A673 (cell line): ENCODE results near the gene CPA1. TPM values are rescaled to one million over a fixed set of nuclear protein-coding genes. Genes with fewer than 3 reads are reported as not detected.

Experiments used
- BruUV-seq: library from RNA; stranded (reverse); fragments of 400-500 nt; replicated peaks from 2 replicates; lab custom pipeline; 2021; lab: Mats Ljungman, UMichigan
- CTCF ChIA-PET: fragments of 300-600 bp; sonication (Branson Sonifier 250); formaldehyde crosslinking; loops from one replicate; lab custom pipeline; 2022; ENCODE audit warnings: antibody characterized with exemption; lab: Charles Lee
- POLR2A ChIA-PET: fragments of 300-600 bp; sonication (Branson Sonifier 250); formaldehyde crosslinking; loops from one replicate; lab custom pipeline; 2022; ENCODE audit warnings: antibody characterized with exemption; ENCODE audit not compliant: low non-redundant PET; lab: Charles Lee
- DNase-seq: peaks from one replicate; pipeline ENCODE4 v3.0.0-alpha.2; 2015; ENCODE audit warnings: low spot score
- H3K27ac ChIP-seq: fragments of 200-600 bp; sonication (generic); 2 replicates; pipeline ENCODE4 v1.5.1; 2016; ENCODE audit warnings: mixed run types, low read depth, mild to moderate bottlenecking, mixed read lengths, antibody characterized with exemption, low read length; ENCODE audit not compliant: poor library complexity, severe bottlenecking
- H3K27me3 ChIP-seq: fragments of 200-600 bp; sonication (generic); replicated peaks from 2 replicates; pipeline ENCODE4 v1.6.1; 2017; ENCODE audit warnings: mixed run types, low read depth, mild to moderate bottlenecking, mixed read lengths, antibody characterized with exemption, low read length; ENCODE audit not compliant: insufficient read depth, poor library complexity
- H3K36me3 ChIP-seq: fragments of 200-600 bp; sonication (generic); 2 replicates; pipeline ENCODE4 v1.6.1; 2016; ENCODE audit warnings: mixed run types, mild to moderate bottlenecking, mixed read lengths, antibody characterized with exemption, low read length; ENCODE audit not compliant: insufficient read depth, poor library complexity, severe bottlenecking
- H3K4me1 ChIP-seq: fragments of 200-600 bp; sonication (generic); 2 replicates; pipeline ENCODE4 v1.6.1; 2017; ENCODE audit warnings: mixed run types, mild to moderate bottlenecking, mixed read lengths, antibody characterized with exemption, low read length; ENCODE audit not compliant: insufficient read depth, poor library complexity, severe bottlenecking
- H3K4me3 ChIP-seq: fragments of 200-600 bp; sonication (generic); 2 replicates; pipeline ENCODE4 v1.5.1; 2016; ENCODE audit warnings: low read depth, mixed run types, mild to moderate bottlenecking, mixed read lengths, low read length; ENCODE audit not compliant: poor library complexity, severe bottlenecking
- H3K9me3 ChIP-seq: fragments of 200-600 bp; sonication (generic); 2 replicates; pipeline ENCODE4 v1.6.1; 2016; ENCODE audit warnings: mixed run types, low read depth, mild to moderate bottlenecking, mixed read lengths, antibody characterized with exemption, low read length; ENCODE audit not compliant: poor library complexity, severe bottlenecking
- EZH2 ChIP-seq: fragments of 200-600 bp; sonication (generic); IDR thresholded peaks from 2 replicates; pipeline ENCODE4 v1.6.1; 2017; ENCODE audit warnings: borderline replicate concordance, low read depth, mild to moderate bottlenecking, mixed read lengths, antibody characterized with exemption, low read length; ENCODE audit not compliant: poor library complexity, severe bottlenecking
- intact Hi-C: fragments of 100-400 bp; cut with micrococcal nuclease; formaldehyde crosslinking; loops from one replicate; pipeline ENCODE4 v1.10.0; 2022; ENCODE audit not compliant: unreplicated experiment
- total RNA-seq: library from RNA; stranded (reverse); gene quantifications from 2 replicates; pipeline ENCODE4 v1.2.3, GENCODE V29; 2021
- TF ChIP-seq, protein P1 (sequence below): fragments of 300-800, 200-600 bp; sonication (generic); conservative IDR thresholded peaks from 2 replicates; pipeline ENCODE4 v1.5.1; 2017; ENCODE audit warnings: low read depth, mild to moderate bottlenecking, antibody characterized with exemption, low read length, moderate library complexity, mixed read lengths

CPA1 gene
- total RNA-seq, 1 experiment from 2014 or later: not detected

DNA sequence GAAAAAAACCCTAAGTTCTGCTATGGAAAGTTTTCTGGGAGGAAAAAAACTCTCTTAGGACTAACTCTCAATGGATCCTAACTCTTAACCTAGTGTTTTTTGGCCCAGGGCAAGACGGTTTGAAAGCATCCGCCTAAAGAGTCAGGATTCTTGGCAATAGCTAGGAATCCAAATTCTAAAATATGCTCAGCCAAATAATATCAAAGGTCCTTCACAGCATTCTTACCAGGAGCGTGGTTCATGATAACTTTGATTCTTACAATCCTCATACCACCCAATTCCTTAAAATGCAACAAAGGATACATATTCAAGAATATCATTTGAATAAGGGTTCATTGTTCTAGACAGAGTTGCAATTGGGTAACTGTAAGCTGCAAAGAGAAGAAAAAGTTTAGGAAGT lies 21.3 kb downstream of the CPA1 start:
- Histone ChIP-seq H3K27ac (no peak overlapping the region), H3K9me3 (no peaks in the 10 kb centered on the region), H3K4me1 (peaks cover 16% of the 10 kb centered on the region), H3K36me3 (peaks cover 3% of the 10 kb centered on the region), H3K27me3 (no peaks in the 10 kb centered on the region), H3K4me3 (no peak overlapping the region)
- POLR2A ChIA-PET: no interaction called here
- no peak for TF ChIP-seq EZH2
- TF ChIP-seq, protein P1, sequence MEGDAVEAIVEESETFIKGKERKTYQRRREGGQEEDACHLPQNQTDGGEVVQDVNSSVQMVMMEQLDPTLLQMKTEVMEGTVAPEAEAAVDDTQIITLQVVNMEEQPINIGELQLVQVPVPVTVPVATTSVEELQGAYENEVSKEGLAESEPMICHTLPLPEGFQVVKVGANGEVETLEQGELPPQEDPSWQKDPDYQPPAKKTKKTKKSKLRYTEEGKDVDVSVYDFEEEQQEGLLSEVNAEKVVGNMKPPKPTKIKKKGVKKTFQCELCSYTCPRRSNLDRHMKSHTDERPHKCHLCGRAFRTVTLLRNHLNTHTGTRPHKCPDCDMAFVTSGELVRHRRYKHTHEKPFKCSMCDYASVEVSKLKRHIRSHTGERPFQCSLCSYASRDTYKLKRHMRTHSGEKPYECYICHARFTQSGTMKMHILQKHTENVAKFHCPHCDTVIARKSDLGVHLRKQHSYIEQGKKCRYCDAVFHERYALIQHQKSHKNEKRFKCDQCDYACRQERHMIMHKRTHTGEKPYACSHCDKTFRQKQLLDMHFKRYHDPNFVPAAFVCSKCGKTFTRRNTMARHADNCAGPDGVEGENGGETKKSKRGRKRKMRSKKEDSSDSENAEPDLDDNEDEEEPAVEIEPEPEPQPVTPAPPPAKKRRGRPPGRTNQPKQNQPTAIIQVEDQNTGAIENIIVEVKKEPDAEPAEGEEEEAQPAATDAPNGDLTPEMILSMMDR: no peak
- CTCF ChIA-PET: no interaction called here
- DNase-seq: no peak
- intact Hi-C loops: no loop called here
- BruUV-seq: no TSS peak

DNA sequence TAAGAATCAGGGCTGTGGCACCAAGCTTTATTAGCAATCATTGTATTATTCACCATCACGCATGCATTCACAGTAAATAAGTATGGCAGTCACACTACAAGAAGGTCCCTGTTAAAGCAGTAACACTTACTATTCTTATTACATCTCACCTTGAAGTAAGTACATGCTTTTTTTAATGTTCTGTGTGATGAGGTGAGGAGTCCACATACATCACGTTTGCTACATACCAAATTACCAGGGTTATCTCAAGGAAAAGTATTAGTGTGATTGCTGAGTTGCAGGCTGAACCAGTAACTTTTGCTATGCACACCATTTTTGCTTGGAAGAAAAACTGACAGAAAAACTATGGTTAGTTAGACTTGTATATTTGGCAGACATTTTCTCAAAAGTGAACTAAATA lies 24.7 kb downstream of the CPA1 start:
- Histone ChIP-seq H3K4me1 (no peaks in the 10 kb centered on the region), H3K36me3 (peaks cover 3% of the 10 kb centered on the region), H3K4me3 (no peak overlapping the region), H3K27me3 (no peaks in the 10 kb centered on the region), H3K9me3 (no peaks in the 10 kb centered on the region), H3K27ac (no peak overlapping the region)
- CTCF ChIA-PET: no interaction called here
- intact Hi-C loops: no loop called here
- no peak for TF ChIP-seq EZH2
- TF ChIP-seq, protein P1: no peak
- BruUV-seq: no TSS peak
- DNase-seq: no peak
- POLR2A ChIA-PET: no interaction called here

DNA sequence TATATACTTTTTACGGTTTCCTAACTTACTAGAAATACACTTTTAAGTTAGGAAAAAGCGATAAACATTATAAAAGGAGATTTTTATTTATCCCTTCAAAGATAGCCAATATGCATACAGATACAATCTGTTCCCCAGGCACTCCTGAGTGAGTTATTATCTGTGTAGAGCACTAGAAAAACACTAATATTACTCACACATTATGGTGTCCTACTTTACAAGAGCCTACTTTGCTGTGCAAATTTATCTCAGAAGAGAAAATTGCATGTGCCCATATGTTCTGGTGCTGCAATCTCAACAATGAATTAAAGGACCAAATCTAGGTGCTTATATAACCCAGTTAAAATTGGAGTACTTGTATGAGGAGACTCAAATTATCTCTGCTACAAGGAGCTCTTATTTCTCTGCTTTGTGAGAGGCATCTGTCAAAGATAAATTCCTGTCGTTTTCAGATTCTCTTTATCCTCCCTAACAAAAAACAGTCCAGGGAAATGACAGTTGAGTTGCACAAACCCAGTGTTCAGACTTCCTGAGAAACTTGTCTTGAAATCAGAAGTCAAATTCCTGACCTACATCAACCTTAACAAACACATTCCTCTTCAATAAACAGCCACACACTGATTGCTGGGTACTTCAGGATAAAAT lies 28.9 kb downstream of the CPA1 start:
- H3K9me3 ChIP-seq: no peaks in the 10 kb centered on the region
- TF ChIP-seq EZH2: no peak
- TF ChIP-seq, protein P1: no peak
- H3K27ac ChIP-seq: no peak overlapping the region
- DNase-seq: no peak
- ChIA-PET POLR2A (no interaction called here), CTCF (no interaction called here)
- no peaks in the 10 kb centered on the region for H3K4me1 ChIP-seq
- intact Hi-C loops: no loop called here
- H3K27me3 ChIP-seq: no peaks in the 10 kb centered on the region
- no TSS peak for BruUV-seq
- H3K4me3 ChIP-seq: no peak overlapping the region
- no peaks in the 10 kb centered on the region for H3K36me3 ChIP-seq
